ENCODE measurements around the gene RAB40C. TPM values are rescaled to one million over a fixed set of nuclear protein-coding genes. Genes with fewer than 3 reads are reported as not detected.
A peak's percentile ranks its signal among the peaks of the same experiment; 100 is the strongest.

Gene RAB40C
- total and polyA plus RNA-seq, 12 donors = 9.1 to 32.0 (median 12.3) TPM

DNA sequence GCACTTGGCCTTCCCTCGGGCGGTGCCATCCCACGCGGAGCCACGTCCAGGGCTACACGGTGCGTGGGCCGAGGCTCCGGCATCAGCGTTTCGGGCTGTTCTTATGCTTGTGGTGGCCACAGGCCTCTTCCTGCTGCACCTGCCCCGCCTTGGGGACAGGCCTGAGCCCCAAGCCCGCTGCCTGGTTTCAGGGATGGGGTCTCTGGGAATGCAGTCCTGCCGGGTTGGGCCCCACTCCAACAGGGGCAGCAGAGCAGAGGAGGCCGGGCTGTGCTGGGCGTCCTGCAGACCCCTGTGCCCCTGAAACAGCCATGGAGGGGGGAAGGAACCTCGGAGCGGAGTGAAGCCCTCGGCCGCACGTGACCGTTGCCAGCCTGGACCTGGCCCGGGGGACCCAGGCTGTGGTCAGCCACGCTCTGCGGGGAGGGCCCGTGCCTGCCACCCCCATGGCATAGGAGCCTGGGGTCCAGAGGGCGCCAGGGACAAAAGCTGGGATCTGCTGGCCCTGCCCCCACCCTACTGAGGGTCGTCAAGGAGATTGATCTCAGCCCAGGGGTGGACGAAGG, 40.5 kb downstream of the RAB40C start:
- intact Hi-C loops (cut with DNase I) = loop anchor here in 1 of 10 donors (5.0 kb wide), 1 partner anchor 38 kb away; the partner anchor contains the start of gene RAB40C
- Histone ChIP-seq H3K27me3 (no peaks in the 10 kb centered on the region), H3K36me3 (peaks cover 0 to 58% (median 9%) of the 10 kb centered on the region in 9 donors), H3K4me1 (peaks cover 17 to 35% (median 29%) of the 10 kb centered on the region in 9 donors), H3K9me3 (no peaks in the 10 kb centered on the region), H3K4me3 (no peak overlapping the region), H3K27ac (peak overlapping the region in 3 of 10 donors; percentile 1 to 31 (median 21))
- peak in 5 of 8 donors; percentile 1 to 26 (median 18) for ATAC-seq
- 32 to 46% methylated on average over 29 of the region's 29 CpGs for WGBS, 2 donors
- no peak for DNase-seq
- TF ChIP-seq, protein P1, sequence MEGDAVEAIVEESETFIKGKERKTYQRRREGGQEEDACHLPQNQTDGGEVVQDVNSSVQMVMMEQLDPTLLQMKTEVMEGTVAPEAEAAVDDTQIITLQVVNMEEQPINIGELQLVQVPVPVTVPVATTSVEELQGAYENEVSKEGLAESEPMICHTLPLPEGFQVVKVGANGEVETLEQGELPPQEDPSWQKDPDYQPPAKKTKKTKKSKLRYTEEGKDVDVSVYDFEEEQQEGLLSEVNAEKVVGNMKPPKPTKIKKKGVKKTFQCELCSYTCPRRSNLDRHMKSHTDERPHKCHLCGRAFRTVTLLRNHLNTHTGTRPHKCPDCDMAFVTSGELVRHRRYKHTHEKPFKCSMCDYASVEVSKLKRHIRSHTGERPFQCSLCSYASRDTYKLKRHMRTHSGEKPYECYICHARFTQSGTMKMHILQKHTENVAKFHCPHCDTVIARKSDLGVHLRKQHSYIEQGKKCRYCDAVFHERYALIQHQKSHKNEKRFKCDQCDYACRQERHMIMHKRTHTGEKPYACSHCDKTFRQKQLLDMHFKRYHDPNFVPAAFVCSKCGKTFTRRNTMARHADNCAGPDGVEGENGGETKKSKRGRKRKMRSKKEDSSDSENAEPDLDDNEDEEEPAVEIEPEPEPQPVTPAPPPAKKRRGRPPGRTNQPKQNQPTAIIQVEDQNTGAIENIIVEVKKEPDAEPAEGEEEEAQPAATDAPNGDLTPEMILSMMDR (IDR thresholded peaks at IDR 0.05) = no peak

DNA sequence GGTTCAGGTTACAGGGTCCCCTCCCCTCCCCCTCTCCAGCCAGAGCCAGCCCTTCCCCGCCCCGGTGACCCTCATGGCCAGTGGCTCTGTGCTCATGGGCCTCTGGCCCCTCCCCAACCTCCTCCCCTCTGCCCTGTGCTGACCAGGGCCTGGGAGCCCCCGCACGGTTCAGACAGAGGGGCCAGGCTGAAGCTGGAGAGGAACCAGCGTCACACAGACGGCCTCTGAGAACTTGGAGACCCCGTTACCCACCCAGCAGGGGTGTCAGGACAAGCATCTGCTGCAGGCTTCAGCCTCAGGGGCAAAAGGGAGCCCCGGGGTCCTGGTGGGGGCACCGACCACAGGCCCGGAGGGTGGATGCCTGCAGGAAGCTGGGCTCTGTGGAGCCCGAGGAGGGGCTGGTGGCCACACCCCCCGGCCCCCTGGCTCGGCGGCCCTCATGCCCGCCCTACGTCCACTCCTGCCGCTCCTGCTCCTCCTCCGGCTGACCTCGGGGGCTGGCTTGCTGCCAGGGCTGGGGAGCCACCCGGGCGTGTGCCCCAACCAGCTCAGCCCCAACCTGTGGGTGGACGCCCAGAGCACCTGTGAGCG, 41.0 kb downstream of the RAB40C start, which contains the start of gene WFIKKN1:
TSS of gene WFIKKN1 (plus strand) at position 171 of the 591 bp plus-strand sequence. CDS start at position 440, 269 bp downstream.
- no peaks in the 10 kb centered on the region for H3K9me3 ChIP-seq
- intact Hi-C loops (cut with DNase I) = loop anchor here in 1 of 10 donors (5.0 kb wide), 1 partner anchor 39 kb away; the partner anchor contains the start of gene RAB40C
- H3K4me3 ChIP-seq = no peak within 1 kb of the TSS
- peaks cover 0 to 53% (median 9%) of the 10 kb centered on the region in 9 donors for H3K36me3 ChIP-seq
- DNase-seq (no peak), ATAC-seq (peak in 1 of 8 donors; percentile 2)
- H3K4me1 ChIP-seq = peaks cover 22 to 40% (median 34%) of the 10 kb centered on the region in 9 donors
- H3K27ac ChIP-seq = peak within 1 kb of the TSS in 4 of 10 donors; percentile 1 to 31 (median 12)
- H3K27me3 ChIP-seq = no peaks in the 10 kb centered on the region
- 4 to 6% methylated on average over 23 of the region's 23 CpGs for WGBS, 2 donors
- TF ChIP-seq, protein P1 (IDR thresholded peaks at IDR 0.05) = no peak

DNA sequence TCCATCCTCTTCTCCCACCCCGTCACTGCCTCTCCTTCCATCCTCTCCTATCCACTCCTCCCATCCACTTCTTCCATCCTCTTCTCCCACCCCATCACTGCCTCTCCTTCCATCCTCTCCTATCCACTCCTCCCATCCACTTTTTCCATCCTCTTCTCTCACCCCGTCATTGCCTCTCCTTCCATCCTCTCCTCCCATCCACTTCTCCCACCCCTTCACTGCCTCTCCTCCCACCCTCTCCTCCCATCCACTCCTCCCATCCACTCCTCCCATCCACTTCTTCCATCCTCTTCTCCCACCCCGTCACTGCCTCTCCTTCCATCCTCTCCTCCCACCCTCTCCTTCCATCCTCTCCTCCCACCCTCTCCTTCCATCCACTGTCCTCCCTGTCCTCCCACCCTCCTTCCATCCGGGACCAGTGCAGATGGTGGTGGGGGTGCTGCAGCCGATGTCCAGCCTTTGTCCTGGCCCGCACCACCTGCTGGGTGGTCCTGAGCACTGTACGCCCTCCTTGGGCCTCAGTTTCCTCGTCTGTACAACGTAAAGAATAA, 42.0 kb downstream of the RAB40C start:
- DNase-seq (no peak), ATAC-seq (no peak)
- no peak overlapping the region for H3K4me3 ChIP-seq
- no peak overlapping the region for H3K27ac ChIP-seq
- intact Hi-C loops (cut with DNase I) = loop anchor here in 1 of 10 donors (5.0 kb wide), 1 partner anchor 40 kb away; the partner anchor contains the start of gene RAB40C
- WGBS, 2 donors = 54 to 57% methylated on average over 8 to 9 of the region's 9 CpGs
- H3K36me3 ChIP-seq = peaks cover 0 to 43% (median 8%) of the 10 kb centered on the region in 9 donors
- no peaks in the 10 kb centered on the region for H3K27me3 ChIP-seq
- H3K9me3 ChIP-seq = no peaks in the 10 kb centered on the region
- H3K4me1 ChIP-seq = peaks cover 22 to 41% (median 36%) of the 10 kb centered on the region in 9 donors
- TF ChIP-seq, protein P1 (IDR thresholded peaks at IDR 0.05) = no peak
